Smooth muscle cell (in vitro differentiated cells): ENCODE measurements around the gene ABCF3. TPM values are rescaled to one million over a fixed set of nuclear protein-coding genes. Genes with fewer than 3 reads are reported as not detected.

Source experiments
- DNase-seq: peaks from one replicate; lab custom pipeline; 2025; ENCODE audit not compliant: unreplicated experiment; lab: John Stamatoyannopoulos, UW
- H2AFZ ChIP-seq: fragments of 200-600 bp; sonication (generic); 2 replicates; pipeline ENCODE4 v1.6.0; 2016; ENCODE audit warnings: antibody characterized with exemption, low read depth, mild to moderate bottlenecking
- H3F3A ChIP-seq: fragments of 200-600 bp; sonication (generic); 2 replicates; pipeline ENCODE4 v1.6.0; 2017; ENCODE audit warnings: antibody characterized with exemption, low read depth
- H3K27ac ChIP-seq: fragments of 200-600 bp; sonication (generic); 2 replicates; pipeline ENCODE4 v1.5.1; 2016; ENCODE audit warnings: low read depth, mild to moderate bottlenecking
- H3K27me3 ChIP-seq: fragments of 200-600 bp; sonication (generic); 2 replicates; pipeline ENCODE4 v1.6.1; 2016; ENCODE audit warnings: low read depth, mild to moderate bottlenecking
- H3K36me3 ChIP-seq: fragments of 200-600 bp; sonication (generic); 2 replicates; pipeline ENCODE4 v1.5.1; 2016; ENCODE audit warnings: low read depth
- H3K4me1 ChIP-seq: fragments of 200-600 bp; sonication (generic); 2 replicates; pipeline ENCODE4 v1.5.1; 2016; ENCODE audit warnings: low read depth
- H3K4me2 ChIP-seq: fragments of 200-600 bp; sonication (generic); 2 replicates; pipeline ENCODE4 v1.6.0; 2016; ENCODE audit warnings: mild to moderate bottlenecking
- H3K4me3 ChIP-seq: fragments of 200-600 bp; sonication (generic); 2 replicates; pipeline ENCODE4 v1.5.1; 2016; ENCODE audit warnings: mild to moderate bottlenecking
- H3K79me2 ChIP-seq: fragments of 200-600 bp; sonication (generic); 2 replicates; pipeline ENCODE4 v1.6.0; 2016; ENCODE audit warnings: low read depth, mild to moderate bottlenecking
- H3K9ac ChIP-seq: fragments of 200-600 bp; sonication (generic); 2 replicates; pipeline ENCODE4 v1.6.0; 2016; ENCODE audit warnings: low read depth
- H3K9me3 ChIP-seq: fragments of 200-600 bp; sonication (generic); replicated peaks from 2 replicates; pipeline ENCODE4 v1.5.1; 2016; ENCODE audit warnings: low read depth
- H4K20me1 ChIP-seq: fragments of 200-600 bp; sonication (generic); 2 replicates; pipeline ENCODE4 v1.6.0; 2016; ENCODE audit warnings: low read depth
- WGBS: methylation state at CpG from one replicate; pipeline ENCODE4 v1.1.7; 2016; ENCODE audit warnings: low lambda C conversion rate; 5-methylcytosine and 5-hydroxymethylcytosine counted together
- polyA plus RNA-seq: library from polyadenylated mRNA; unstranded; fragments of >200 nt; fragmentation: Nextera tagmentation; extraction: Ambion mirVana; gene quantifications from 2 replicates; pipeline ENCODE4 v1.2.1, GENCODE V29; 2016
- total RNA-seq: library from RNA; depleted of rRNA; stranded (reverse); fragments of >200 nt; gene quantifications from 2 replicates; pipeline ENCODE4 v1.2.3, GENCODE V29; 2014
- TF ChIP-seq, protein P1 (sequence below): fragments of 200-600 bp; sonication (generic); IDR thresholded peaks from 2 replicates; pipeline ENCODE4 v1.5.1; 2017; ENCODE audit warnings: borderline replicate concordance, mild to moderate bottlenecking, antibody characterized with exemption; ENCODE audit not compliant: insufficient read depth, poor library complexity, severe bottlenecking

Gene ABCF3
- total and polyA plus RNA-seq, 2 experiments from 2014 or later = 34.6 to 46.3 TPM

DNA sequence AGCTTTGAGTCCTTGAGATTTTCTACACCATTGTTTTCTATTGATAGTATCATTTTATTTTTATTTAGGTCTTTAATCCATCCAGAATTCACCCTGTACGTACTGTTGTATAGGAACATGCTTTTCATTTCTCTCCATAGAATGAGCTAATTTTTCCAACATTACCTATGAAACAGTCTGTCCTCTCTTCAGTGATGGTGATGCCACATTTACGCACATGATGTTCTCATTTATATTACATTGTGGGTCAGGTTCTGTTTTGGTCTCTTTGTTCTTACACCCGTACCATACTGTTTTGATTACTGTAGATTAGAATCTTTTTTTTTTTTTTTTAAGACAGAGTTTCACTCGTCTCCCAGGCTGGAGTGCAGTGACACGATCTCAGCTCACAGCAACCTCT, 25.7 kb downstream of the ABCF3 start:
- Histone ChIP-seq H3K27me3 (peaks cover 6% of the 10 kb centered on the region), H3K9me3 (no peaks in the 10 kb centered on the region), H3K36me3 (no peaks in the 10 kb centered on the region), H3F3A (no peaks in the 10 kb centered on the region), H2AFZ (no peak overlapping the region), H3K79me2 (no peaks in the 10 kb centered on the region), H3K27ac (no peak overlapping the region), H3K4me1 (no peaks in the 10 kb centered on the region), H4K20me1 (no peaks in the 10 kb centered on the region), H3K9ac (no peak overlapping the region), H3K4me3 (no peak overlapping the region), H3K4me2 (no peak overlapping the region)
- TF ChIP-seq, protein P1, sequence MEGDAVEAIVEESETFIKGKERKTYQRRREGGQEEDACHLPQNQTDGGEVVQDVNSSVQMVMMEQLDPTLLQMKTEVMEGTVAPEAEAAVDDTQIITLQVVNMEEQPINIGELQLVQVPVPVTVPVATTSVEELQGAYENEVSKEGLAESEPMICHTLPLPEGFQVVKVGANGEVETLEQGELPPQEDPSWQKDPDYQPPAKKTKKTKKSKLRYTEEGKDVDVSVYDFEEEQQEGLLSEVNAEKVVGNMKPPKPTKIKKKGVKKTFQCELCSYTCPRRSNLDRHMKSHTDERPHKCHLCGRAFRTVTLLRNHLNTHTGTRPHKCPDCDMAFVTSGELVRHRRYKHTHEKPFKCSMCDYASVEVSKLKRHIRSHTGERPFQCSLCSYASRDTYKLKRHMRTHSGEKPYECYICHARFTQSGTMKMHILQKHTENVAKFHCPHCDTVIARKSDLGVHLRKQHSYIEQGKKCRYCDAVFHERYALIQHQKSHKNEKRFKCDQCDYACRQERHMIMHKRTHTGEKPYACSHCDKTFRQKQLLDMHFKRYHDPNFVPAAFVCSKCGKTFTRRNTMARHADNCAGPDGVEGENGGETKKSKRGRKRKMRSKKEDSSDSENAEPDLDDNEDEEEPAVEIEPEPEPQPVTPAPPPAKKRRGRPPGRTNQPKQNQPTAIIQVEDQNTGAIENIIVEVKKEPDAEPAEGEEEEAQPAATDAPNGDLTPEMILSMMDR = no peak
- 81% methylated on average over 5 of the region's 5 CpGs for WGBS
- DNase-seq = no peak

DNA sequence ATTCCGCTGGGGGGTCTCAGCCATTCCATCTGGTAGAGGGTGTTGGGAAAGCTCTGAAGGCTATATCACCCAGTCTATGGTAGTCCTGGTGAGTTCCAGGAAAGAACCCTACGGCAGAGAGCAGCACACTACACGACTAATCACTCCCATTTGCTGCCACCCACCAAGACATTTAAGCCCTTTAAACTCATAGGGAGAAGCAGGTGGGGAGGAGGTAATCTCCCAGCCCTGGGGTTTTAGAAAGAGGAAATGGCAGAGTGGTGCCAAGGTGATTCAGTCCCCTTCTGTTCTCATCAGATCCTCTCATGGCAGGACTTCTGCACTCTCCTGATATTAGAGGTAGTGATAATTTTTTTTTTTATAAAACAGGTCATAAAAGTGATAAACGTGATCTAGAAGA, 32.8 kb downstream of the ABCF3 start:
- no peak overlapping the region for H3K4me3 ChIP-seq
- WGBS = 74% methylated on average over 4 of the region's 4 CpGs

DNA sequence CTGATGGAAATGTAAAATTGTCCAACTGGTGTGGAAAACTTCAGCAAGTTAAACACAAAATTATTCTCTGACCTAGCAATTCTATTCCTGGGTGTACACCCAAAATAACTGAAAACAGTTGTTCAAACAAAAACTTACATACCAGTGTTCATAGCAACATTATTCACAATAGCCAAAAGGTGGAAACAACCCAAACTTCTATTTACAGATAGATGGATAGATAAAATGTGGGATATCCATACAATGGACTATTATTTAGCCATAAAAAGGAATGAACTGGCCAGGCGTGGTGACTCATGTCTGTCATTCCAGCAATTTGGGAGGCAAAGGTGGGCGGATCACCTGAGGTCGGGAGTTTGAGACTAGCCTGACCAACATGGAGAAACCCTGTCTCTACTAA, 36.5 kb downstream of the ABCF3 start:
- H3K4me3 ChIP-seq = no peak overlapping the region
- peaks cover 25% of the 10 kb centered on the region for H3K27me3 ChIP-seq
- no peaks in the 10 kb centered on the region for H4K20me1 ChIP-seq
- H3K79me2 ChIP-seq = no peaks in the 10 kb centered on the region
- no peak for DNase-seq
- no peaks in the 10 kb centered on the region for H3K36me3 ChIP-seq
- TF ChIP-seq, protein P1 = no peak
- no peaks in the 10 kb centered on the region for H3K9me3 ChIP-seq
- no peak overlapping the region for H3K4me2 ChIP-seq
- WGBS = 75% methylated on average over 3 of the region's 3 CpGs
- no peak overlapping the region for H2AFZ ChIP-seq
- no peaks in the 10 kb centered on the region for H3F3A ChIP-seq
- no peak overlapping the region for H3K9ac ChIP-seq
- no peaks in the 10 kb centered on the region for H3K4me1 ChIP-seq
- H3K27ac ChIP-seq = no peak overlapping the region

More for the DNA sequence above, 32.8 kb downstream of the ABCF3 start:
- no peak overlapping the region for H3K4me2 ChIP-seq
- H3K9ac ChIP-seq = no peak overlapping the region
- no peaks in the 10 kb centered on the region for H3K79me2 ChIP-seq
- H2AFZ ChIP-seq = no peak overlapping the region
- no peak for DNase-seq
- no peaks in the 10 kb centered on the region for H3K27me3 ChIP-seq
- H3K27ac ChIP-seq = no peak overlapping the region
- no peaks in the 10 kb centered on the region for H3K36me3 ChIP-seq
- H3K9me3 ChIP-seq = no peaks in the 10 kb centered on the region
- no peaks in the 10 kb centered on the region for H4K20me1 ChIP-seq
- TF ChIP-seq, protein P1 = no peak
- H3F3A ChIP-seq = no peaks in the 10 kb centered on the region
- no peaks in the 10 kb centered on the region for H3K4me1 ChIP-seq

DNA sequence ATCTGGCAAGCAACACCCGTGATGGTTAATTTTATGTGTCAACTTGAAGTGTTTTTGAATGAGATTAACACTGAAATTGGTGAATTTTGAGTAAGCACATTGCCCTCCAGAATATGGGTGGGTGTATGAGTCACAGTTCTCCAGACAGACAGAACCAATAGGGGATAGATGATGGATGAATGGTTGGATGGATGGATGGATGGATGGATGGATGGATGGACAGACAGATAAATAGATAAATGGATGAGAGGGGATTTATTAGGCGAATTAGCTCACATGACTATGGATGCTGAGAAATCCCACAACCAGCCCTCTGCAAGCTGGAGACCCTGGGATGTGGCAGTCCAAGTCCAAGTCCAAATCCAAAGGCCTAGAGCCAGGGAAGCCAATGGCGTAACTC, 37.9 kb downstream of the ABCF3 start:
- 77% methylated on average over 3 of the region's 3 CpGs for WGBS

More for the DNA sequence above, 37.9 kb downstream of the ABCF3 start:
- Histone ChIP-seq H3F3A (no peaks in the 10 kb centered on the region), H3K79me2 (no peaks in the 10 kb centered on the region), H2AFZ (no peak overlapping the region), H3K4me1 (no peaks in the 10 kb centered on the region), H3K27me3 (peaks cover 40% of the 10 kb centered on the region), H3K27ac (no peak overlapping the region), H3K4me2 (no peak overlapping the region), H3K36me3 (no peaks in the 10 kb centered on the region), H3K9ac (no peak overlapping the region), H4K20me1 (no peaks in the 10 kb centered on the region), H3K4me3 (no peak overlapping the region), H3K9me3 (no peaks in the 10 kb centered on the region)
- TF ChIP-seq, protein P1 = no peak
- DNase-seq = no peak
